ENCODE measurements around the gene CFAP97.

Gene CFAP97

DNA sequence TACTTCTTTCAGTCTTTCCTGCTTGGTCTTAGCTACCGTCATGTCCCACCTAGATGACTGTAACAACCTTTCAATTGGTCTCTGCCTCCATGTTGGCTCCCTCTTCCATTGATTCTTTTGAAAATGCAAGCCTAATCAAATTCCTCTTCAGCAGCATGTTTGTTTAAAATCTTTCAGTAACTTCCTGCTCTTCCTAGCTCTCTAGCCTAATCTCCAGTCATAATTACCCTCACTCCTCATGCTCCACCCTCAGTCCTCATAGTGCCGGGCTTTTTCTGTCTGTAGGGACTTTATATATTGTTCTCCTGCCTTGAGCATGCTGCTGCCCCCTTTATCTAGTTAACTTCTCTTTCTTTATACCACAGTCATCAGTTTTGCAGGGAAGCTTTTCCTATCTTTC is 17.7 kb upstream of the CFAP97 start:
- TF ChIP-seq CTCF (IDR thresholded peaks at IDR 0.05): no peak

GRCh38 chr4:185219551-185220344 is 15.9 kb upstream of the CFAP97 start:
- TF ChIP-seq CTCF (IDR thresholded peaks at IDR 0.05): no peak

DNA sequence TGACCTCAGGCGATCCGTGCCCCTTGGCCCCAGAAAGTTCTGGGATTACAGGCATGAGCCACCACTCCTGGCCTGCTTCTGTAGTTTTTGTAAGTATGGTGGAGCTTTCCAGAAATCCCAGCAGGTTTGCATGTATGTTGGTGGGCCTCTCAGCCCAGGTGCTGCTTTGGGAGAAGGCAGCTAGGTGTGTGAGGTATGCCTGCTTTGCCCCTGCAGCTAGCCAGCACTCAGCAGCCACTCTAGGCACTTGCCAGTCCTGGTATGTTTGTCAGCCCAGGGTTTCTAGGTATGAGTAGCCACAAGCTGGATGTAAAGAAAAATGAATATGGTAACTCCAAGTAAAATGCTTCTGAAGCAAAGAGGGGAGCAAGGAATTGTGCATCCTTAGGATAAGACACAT is 14.5 kb upstream of the CFAP97 start:
- TF ChIP-seq CTCF (IDR thresholded peaks at IDR 0.05): no peak

GRCh38 chr4:185217408-185217975 is 13.7 kb upstream of the CFAP97 start:
- no peak for TF ChIP-seq CTCF (IDR thresholded peaks at IDR 0.05)

DNA sequence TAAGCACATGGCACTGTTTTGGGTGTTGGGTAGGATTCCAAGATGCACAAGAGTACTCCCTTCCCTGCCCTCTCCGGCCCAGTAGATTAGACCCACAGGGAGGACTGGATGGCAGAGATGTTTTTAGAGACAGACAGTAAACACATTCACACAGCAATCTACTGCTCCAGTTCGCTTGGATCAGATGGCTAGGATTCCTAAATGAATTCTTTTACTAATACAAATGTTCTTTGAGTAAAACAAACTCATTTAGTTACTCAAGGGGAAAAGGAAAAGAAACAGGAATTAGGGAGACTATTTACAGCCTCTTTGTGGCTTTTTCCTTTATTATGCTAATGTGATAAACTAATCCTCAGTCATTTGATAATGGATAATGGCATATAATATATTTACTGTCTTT is 11.5 kb upstream of the CFAP97 start:
- no peak for TF ChIP-seq CTCF (IDR thresholded peaks at IDR 0.05)

DNA sequence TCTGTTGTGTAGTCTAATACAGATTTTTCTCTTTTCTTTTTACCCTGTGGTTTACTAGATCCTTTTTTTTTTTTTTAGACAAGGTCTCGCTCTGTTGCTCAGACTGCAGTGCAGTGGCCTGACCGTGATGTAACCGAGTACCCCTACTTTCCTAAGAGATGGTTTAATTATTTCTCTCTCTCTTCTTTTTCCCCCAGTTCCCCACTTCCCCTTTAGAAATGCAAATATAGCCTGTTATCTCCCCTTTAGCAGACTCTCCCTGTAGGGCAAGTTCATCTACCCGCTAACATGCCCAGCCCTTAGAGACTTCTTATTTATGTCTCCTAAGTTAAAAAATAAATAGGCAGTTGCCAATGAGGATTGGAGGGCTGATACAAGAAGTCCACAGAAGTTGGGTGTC is 10.1 kb upstream of the CFAP97 start:
- no peak for TF ChIP-seq CTCF (IDR thresholded peaks at IDR 0.05)

GRCh38 chr4:185212581-185212980 is 8.8 kb upstream of the CFAP97 start:
- TF ChIP-seq CTCF (IDR thresholded peaks at IDR 0.05): no peak
